Stimulated activated naive B cell treated with anti-CD40 and anti-IgM and Interleukin-4, amounts not matched to agents 10 μg/mL and 1 μg/mL and 100 μg/mL, for 72 hours (primary cell): Measurements from ENCODE around the gene PITPNB.

Experiments used
- ATAC-seq, 2 donors: fragments of 150-1000 bp; cut with Tn5 transposase; replicated peaks; 2 replicates each; pipeline ENCODE4 v1.10.0; 2021; ENCODE audit warnings: moderate library complexity in 1 of 2
- DNase-seq: peaks from one replicate; pipeline ENCODE4 v3.0.0; 2021
- H3K27ac Mint-ChIP-seq: one replicate; pipeline ENCODE4 v1.8.0; 2022; ENCODE audit warnings: mild to moderate bottlenecking, mixed read lengths
- H3K27me3 Mint-ChIP-seq, 2 donors: one replicate each; pipeline ENCODE4 v1.8.0; 2022; ENCODE audit warnings: mixed read lengths in 2 of 2
- H3K36me3 Mint-ChIP-seq, 2 donors: one replicate each; pipeline ENCODE4 v1.8.0; 2022; ENCODE audit warnings: mixed read lengths in 2 of 2, mild to moderate bottlenecking in 1 of 2
- H3K4me1 Mint-ChIP-seq, 2 donors: one replicate each; pipeline ENCODE4 v1.8.0; 2022; ENCODE audit warnings: mixed read lengths in 2 of 2, mild to moderate bottlenecking in 1 of 2
- H3K4me3 Mint-ChIP-seq, 2 donors: one replicate each; pipeline ENCODE4 v1.8.0; 2022; ENCODE audit warnings: mild to moderate bottlenecking in 2 of 2, mixed read lengths in 2 of 2, moderate library complexity in 1 of 2
- H3K9me3 Mint-ChIP-seq, 2 donors: one replicate each; pipeline ENCODE4 v1.8.0; 2022; ENCODE audit warnings: mixed read lengths in 2 of 2, mild to moderate bottlenecking in 1 of 2

PITPNB gene

GRCh38 chr22:27848005-27848404, 71.1 kb downstream of the PITPNB start:
- DNase-seq (no peak), ATAC-seq (no peak)
- Mint-ChIP-seq H3K27me3 (no peaks in the 10 kb centered on the region), H3K27ac (peak overlapping the region; percentile 2), H3K4me3 (no peak overlapping the region), H3K4me1 (peaks cover 8 to 17% of the 10 kb centered on the region in 2 donors), H3K9me3 (no peaks in the 10 kb centered on the region), H3K36me3 (peaks cover 51 to 69% of the 10 kb centered on the region in 2 donors)

GRCh38 chr22:27846910-27847309, 72.1 kb downstream of the PITPNB start:
- peaks cover 50 to 73% of the 10 kb centered on the region in 2 donors for H3K36me3 Mint-ChIP-seq
- H3K27ac Mint-ChIP-seq, result no peak overlapping the region
- H3K27me3 Mint-ChIP-seq, result no peaks in the 10 kb centered on the region
- ATAC-seq (no peak), DNase-seq (no peak)
- peaks cover 6 to 10% of the 10 kb centered on the region in 2 donors for H3K4me1 Mint-ChIP-seq
- H3K4me3 Mint-ChIP-seq, result no peak overlapping the region
- H3K9me3 Mint-ChIP-seq, result no peaks in the 10 kb centered on the region

DNA sequence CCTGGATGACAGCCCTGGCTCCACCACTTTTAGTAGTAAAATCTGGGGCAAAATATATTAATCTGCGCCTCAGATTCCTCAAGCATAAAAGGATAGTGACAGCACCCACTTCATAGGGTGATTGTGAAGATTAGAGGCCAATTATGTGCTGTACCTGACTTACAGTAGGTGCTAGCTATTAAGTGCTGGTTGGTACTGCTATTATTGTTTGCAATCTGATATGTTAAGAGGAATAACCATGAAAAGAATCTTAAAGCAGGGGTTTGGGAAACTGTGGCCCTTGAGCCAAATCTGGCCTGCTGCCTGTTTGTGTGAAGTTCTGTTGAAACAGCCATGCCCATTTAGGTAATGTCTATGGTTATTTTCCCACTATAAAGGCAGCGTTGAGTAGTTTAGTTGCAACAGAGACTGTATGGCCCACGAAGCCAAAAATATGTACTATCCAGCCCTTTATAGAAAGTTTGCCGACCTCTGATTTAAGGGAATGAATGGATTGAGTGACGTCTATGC, 72.8 kb downstream of the PITPNB start:
- no peak for ATAC-seq
- peaks cover 53 to 76% of the 10 kb centered on the region in 2 donors for H3K36me3 Mint-ChIP-seq
- no peak overlapping the region for H3K27ac Mint-ChIP-seq
- no peaks in the 10 kb centered on the region for H3K27me3 Mint-ChIP-seq
- no peak for DNase-seq
- no peak overlapping the region for H3K4me3 Mint-ChIP-seq
- H3K9me3 Mint-ChIP-seq, result no peaks in the 10 kb centered on the region
- peaks cover 5 to 8% of the 10 kb centered on the region in 2 donors for H3K4me1 Mint-ChIP-seq

DNA sequence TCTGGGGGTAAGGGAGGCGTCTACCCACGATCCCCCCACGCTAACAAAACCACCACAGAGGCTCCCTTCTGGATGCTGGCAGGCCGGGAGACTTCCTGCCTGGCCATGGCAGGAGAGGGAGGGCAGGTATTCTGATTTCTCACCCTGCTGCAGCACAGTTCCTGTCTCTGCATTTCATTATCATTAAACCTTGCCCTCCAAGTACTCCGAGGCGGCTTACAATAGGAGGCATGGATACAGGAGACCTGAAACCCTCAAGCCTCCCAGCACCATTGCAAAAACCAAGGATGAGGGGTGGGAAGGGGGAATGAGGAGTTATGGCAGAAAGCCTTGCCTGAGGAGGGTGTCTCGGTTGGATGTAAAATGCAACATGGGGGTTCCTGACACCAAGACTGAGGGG, 73.4 kb downstream of the PITPNB start:
- no peak for ATAC-seq
- Mint-ChIP-seq H3K4me1 (peaks cover 4 to 5% of the 10 kb centered on the region in 2 donors), H3K27me3 (no peaks in the 10 kb centered on the region), H3K9me3 (no peaks in the 10 kb centered on the region), H3K4me3 (no peak overlapping the region), H3K27ac (peak overlapping the region; percentile 37), H3K36me3 (peaks cover 51 to 77% of the 10 kb centered on the region in 2 donors)
- DNase-seq, result no peak

DNA sequence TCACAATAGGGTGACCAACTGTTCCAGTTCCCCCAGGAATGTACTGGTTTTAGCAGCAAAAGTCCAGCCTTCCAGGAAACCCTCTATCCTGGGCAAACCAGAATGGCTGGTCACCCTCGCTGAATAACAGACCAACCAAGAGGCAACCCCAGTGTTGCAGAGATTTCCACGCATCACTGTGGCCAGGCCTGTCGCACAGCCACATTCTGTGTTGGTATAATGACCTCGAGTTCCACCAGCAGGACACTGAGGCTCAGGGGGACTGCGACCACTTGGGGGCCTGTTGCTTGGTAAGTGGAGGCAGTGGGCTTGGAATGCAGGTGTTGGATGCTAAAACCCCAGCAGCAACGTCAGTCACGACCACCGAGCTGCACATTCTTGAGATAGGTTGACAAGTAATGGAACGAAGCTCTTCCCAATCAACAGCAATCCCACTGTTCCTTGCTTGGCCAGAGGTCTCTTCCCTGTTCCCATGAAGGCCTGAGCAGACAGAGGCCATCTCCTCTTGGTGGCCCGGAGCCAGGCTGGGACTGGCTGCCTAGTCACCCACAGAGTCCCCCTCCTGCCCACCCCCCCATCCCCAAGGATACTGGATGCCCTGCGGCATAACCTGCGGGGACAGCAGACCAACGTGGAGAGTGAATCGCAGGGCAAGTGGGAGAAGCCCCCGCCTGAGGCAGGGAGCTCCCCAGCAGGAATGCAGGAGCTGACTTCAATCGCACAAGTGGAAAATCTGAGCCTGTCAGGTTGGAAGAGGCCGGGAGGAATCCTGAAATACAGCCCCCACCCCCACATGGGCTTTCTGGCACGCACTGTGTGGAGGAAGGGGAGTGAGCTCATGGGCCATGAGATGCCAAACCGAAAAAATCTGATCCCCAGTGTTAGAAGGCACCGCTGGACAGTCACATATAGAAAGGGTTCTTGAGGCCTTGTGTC, 74.1 kb downstream of the PITPNB start:
- peak overlapping the region; percentile 37 for H3K27ac Mint-ChIP-seq
- no peak for ATAC-seq
- H3K4me1 Mint-ChIP-seq, result peaks cover 0 to 5% of the 10 kb centered on the region in 2 donors
- no peak overlapping the region for H3K4me3 Mint-ChIP-seq
- H3K36me3 Mint-ChIP-seq, result peaks cover 48 to 76% of the 10 kb centered on the region in 2 donors
- H3K27me3 Mint-ChIP-seq, result no peaks in the 10 kb centered on the region
- H3K9me3 Mint-ChIP-seq, result no peaks in the 10 kb centered on the region
- DNase-seq, result no peak

DNA sequence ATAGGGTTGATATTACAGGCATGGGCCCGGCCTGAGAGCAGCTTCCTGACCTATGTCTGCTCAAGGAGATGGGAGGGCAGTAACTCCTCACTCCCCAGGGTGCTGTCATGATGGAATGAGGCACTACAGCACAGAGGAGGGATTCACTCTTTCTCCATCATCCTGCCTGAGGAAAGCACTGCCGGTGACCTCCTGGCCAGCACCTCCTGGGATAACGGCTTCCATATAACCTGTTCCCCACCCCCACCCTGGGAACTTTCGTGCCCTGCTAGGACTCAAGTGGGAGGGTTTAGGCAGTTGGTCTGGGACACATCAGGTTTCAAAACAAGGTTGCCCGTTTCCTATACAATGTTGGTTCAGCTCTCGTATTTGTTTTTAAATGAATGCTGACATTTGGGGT, 74.8 kb downstream of the PITPNB start:
- DNase-seq, result no peak
- Mint-ChIP-seq H3K36me3 (peaks cover 49 to 78% of the 10 kb centered on the region in 2 donors), H3K4me3 (no peak overlapping the region), H3K9me3 (no peaks in the 10 kb centered on the region), H3K27ac (no peak overlapping the region), H3K4me1 (peaks cover 0 to 5% of the 10 kb centered on the region in 2 donors), H3K27me3 (no peaks in the 10 kb centered on the region)
- ATAC-seq, result no peak

GRCh38 chr22:27843441-27843840, 75.6 kb downstream of the PITPNB start:
- H3K27ac Mint-ChIP-seq, result peak overlapping the region; percentile 59

DNA sequence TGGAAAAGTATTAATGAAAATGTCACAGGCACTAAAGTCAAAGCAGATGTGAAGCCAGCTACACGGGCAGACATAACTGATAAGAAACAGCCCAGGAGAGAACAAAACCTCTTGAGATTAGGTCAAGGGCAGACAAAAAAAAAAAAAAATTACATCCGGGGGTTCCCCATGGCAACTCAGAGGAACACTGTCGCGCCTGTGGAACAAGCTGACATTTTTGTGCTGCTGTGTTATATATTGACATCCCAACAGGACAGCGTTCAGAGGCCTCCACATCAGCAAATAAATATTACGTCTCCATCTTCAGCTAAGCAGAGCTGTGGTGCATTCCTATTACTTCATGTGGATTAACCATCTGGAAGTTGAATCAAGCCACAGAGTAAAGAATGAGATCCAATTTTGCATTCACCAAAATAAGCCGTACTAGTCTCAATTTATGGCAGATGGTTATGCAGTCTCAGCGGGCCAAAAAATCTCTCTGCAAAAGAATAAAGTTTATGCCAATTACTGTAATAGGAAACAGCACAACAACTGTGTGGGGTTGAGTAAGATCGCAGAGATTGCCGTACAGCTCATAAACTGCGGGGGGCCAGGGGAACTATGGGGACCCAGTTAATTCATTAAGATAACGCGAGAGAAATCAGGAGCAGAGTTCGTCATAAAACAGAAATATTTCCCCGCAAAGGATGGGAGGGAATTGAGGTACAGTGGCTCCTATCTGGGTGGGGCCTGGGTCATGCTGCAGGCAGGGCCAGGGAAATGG, 76.2 kb downstream of the PITPNB start:
- peaks cover 47 to 76% of the 10 kb centered on the region in 2 donors for H3K36me3 Mint-ChIP-seq

More at GRCh38 chr22:27843441-27843840, 75.6 kb downstream of the PITPNB start:
- Mint-ChIP-seq H3K4me3 (no peak overlapping the region), H3K27me3 (no peaks in the 10 kb centered on the region), H3K9me3 (peaks cover 3 to 4% of the 10 kb centered on the region in 2 donors), H3K36me3 (peaks cover 49 to 79% of the 10 kb centered on the region in 2 donors), H3K4me1 (peaks cover 0 to 5% of the 10 kb centered on the region in 2 donors)
- ATAC-seq (no peak), DNase-seq (no peak)

GRCh38 chr22:27842201-27842600, 76.9 kb downstream of the PITPNB start:
- no peaks in the 10 kb centered on the region for H3K27me3 Mint-ChIP-seq
- no peak overlapping the region for H3K27ac Mint-ChIP-seq
- peaks cover 4 to 11% of the 10 kb centered on the region in 2 donors for H3K9me3 Mint-ChIP-seq
- DNase-seq (no peak), ATAC-seq (no peak)
- peaks cover 49 to 79% of the 10 kb centered on the region in 2 donors for H3K36me3 Mint-ChIP-seq
- H3K4me3 Mint-ChIP-seq, result no peak overlapping the region
- peaks cover 0 to 5% of the 10 kb centered on the region in 2 donors for H3K4me1 Mint-ChIP-seq

More for the DNA sequence above, 76.2 kb downstream of the PITPNB start:
- peaks cover 4 to 5% of the 10 kb centered on the region in 2 donors for H3K9me3 Mint-ChIP-seq
- DNase-seq, result no peak
- no peak overlapping the region for H3K4me3 Mint-ChIP-seq
- H3K27me3 Mint-ChIP-seq, result no peaks in the 10 kb centered on the region
- H3K4me1 Mint-ChIP-seq, result peaks cover 0 to 5% of the 10 kb centered on the region in 2 donors
- ATAC-seq, result no peak
- H3K27ac Mint-ChIP-seq, result peak overlapping the region; percentile 59

- peaks cover 4 to 13% of the 10 kb centered on the region in 2 donors for H3K9me3 Mint-ChIP-seq
- DNase-seq (no peak), ATAC-seq (no peak)
Observed at GRCh38 chr22:27840436-27840835, 78.6 kb downstream of the PITPNB start.

DNA sequence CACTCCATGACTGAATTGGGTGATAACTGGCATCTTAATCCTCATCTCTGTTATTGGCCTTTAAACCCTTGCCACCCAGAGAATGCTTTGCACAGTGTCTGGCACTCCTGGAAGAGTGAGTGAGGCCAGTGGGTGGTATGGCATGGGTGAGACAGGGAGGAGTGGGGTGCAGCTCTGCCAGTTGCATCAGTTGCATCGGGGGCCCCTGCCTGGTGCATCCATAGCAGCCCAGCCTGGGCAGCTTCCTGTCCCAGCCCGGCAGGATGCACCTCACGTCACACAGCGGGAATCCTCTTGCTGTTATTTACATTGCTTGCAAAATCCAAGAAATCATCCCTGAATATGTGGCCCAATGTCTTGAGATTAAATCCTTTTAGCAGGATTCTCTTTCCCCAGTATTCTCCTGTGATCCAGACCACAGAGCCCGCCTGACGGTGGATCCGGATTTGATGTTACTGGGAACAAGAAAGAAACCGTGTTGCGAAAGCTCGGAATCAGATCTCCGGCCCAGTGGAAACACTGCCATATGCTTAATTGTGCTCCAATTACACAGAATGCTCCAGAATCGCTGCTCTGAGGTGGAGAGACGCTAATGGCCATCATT, 79.9 kb downstream of the PITPNB start:
- H3K4me3 Mint-ChIP-seq, result no peak overlapping the region
- ATAC-seq, result no peak

More at GRCh38 chr22:27840436-27840835, 78.6 kb downstream of the PITPNB start:
- Mint-ChIP-seq H3K36me3 (peaks cover 52 to 82% of the 10 kb centered on the region in 2 donors), H3K27me3 (no peaks in the 10 kb centered on the region), H3K27ac (no peak overlapping the region), H3K4me1 (peaks cover 0 to 5% of the 10 kb centered on the region in 2 donors), H3K4me3 (no peak overlapping the region)

GRCh38 chr22:27836181-27836580, 82.9 kb downstream of the PITPNB start:
- no peaks in the 10 kb centered on the region for H3K27me3 Mint-ChIP-seq
- H3K4me3 Mint-ChIP-seq, result no peak overlapping the region
- ATAC-seq (no peak), DNase-seq (no peak)
- no peak overlapping the region for H3K27ac Mint-ChIP-seq
- H3K4me1 Mint-ChIP-seq, result peaks cover 0 to 5% of the 10 kb centered on the region in 2 donors
- H3K9me3 Mint-ChIP-seq, result peaks cover 4 to 13% of the 10 kb centered on the region in 2 donors
- peaks cover 54 to 67% of the 10 kb centered on the region in 2 donors for H3K36me3 Mint-ChIP-seq

More for the DNA sequence above, 79.9 kb downstream of the PITPNB start:
- peaks cover 4 to 13% of the 10 kb centered on the region in 2 donors for H3K9me3 Mint-ChIP-seq
- H3K27ac Mint-ChIP-seq, result no peak overlapping the region
- peaks cover 57 to 84% of the 10 kb centered on the region in 2 donors for H3K36me3 Mint-ChIP-seq
- no peaks in the 10 kb centered on the region for H3K27me3 Mint-ChIP-seq
- H3K4me1 Mint-ChIP-seq, result peaks cover 0 to 5% of the 10 kb centered on the region in 2 donors
- no peak for DNase-seq

DNA sequence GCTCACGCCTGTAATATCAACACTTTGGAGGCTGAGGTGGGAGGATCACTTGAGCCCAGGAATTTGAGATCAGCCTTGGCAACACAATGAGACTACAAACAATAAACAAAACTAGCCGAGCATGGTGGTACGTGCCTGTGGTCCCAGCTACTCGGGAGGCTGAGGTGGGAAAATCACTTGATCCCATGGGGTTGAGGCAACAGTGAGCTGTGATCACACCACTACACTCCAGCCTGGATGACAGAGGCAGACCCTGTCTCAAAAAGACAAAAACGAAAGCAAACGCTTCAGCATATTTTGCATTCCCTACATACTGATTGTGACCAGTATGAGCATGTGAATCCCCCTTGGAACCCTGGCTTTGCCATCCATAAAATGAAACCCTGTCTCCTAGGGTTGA, 83.6 kb downstream of the PITPNB start:
- ATAC-seq (no peak), DNase-seq (no peak)
- no peaks in the 10 kb centered on the region for H3K27me3 Mint-ChIP-seq
- H3K27ac Mint-ChIP-seq, result no peak overlapping the region
- H3K4me1 Mint-ChIP-seq, result peaks cover 0 to 5% of the 10 kb centered on the region in 2 donors
- H3K9me3 Mint-ChIP-seq, result peaks cover 4 to 13% of the 10 kb centered on the region in 2 donors
- H3K36me3 Mint-ChIP-seq, result peaks cover 53 to 60% of the 10 kb centered on the region in 2 donors
- H3K4me3 Mint-ChIP-seq, result no peak overlapping the region
